Gastrocnemius medialis (tissue), 4 donors: Measurements from ENCODE around the gene B3GAT1. TPM values are rescaled to one million over a fixed set of nuclear protein-coding genes. Genes with fewer than 3 reads are reported as not detected.

ENCODE experiments used
- ATAC-seq, 2 donors: fragments of 150-250 bp; one replicate each; pipeline ENCODE4 v1.9.1; 2016
- DNase-seq, 2 donors: peaks; one replicate each; pipeline ENCODE4 v3.0.0-alpha.2; 2019
- H3K27ac ChIP-seq, 4 donors: fragments of 200-600 bp; sonication (generic); 1 replicate in 1 of 4; 2 replicates in 3 of 4; pipeline ENCODE4 v1.5.1; 2016 to 2018; ENCODE audit warnings: mild to moderate bottlenecking in 2 of 4, moderate library complexity in 1 of 4
- H3K27me3 ChIP-seq, 3 donors: fragments of 200-600 bp; sonication (generic) in 2 of 3; 1 replicate in 1 of 3; 2 replicates in 2 of 3; pipeline versions ENCODE4 v1.5.1 to v1.6.0; 2016 to 2019; ENCODE audit warnings: mild to moderate bottlenecking in 1 of 3, moderate library complexity in 1 of 3
- H3K36me3 ChIP-seq, 2 donors: fragments of 200-600 bp; sonication (generic) in 1 of 2; one replicate each; pipeline ENCODE4 v1.5.1; 2017 to 2018
- H3K4me1 ChIP-seq, 2 donors: fragments of 200-600 bp; sonication (generic) in 1 of 2; one replicate each; pipeline ENCODE4 v1.5.1; 2016 to 2017; ENCODE audit warnings: mild to moderate bottlenecking in 2 of 2
- H3K4me3 ChIP-seq, 4 donors: fragments of 200-600 bp; sonication (generic) in 3 of 4; 1 replicate in 1 of 4; 2 replicates in 3 of 4; pipeline ENCODE4 v1.5.1; 2016 to 2019; ENCODE audit warnings: mild to moderate bottlenecking in 2 of 4
- H3K9me3 ChIP-seq, 3 donors: fragments of 200-600 bp; sonication (generic) in 2 of 3; 1 replicate in 1 of 3; 2 replicates in 2 of 3; pipeline ENCODE4 v1.5.1; 2016 to 2019
- POLR2A ChIP-seq, 2 donors: fragments of 450-650 bp; IDR thresholded peaks; one replicate each; pipeline ENCODE4 v1.6.1; 2017; ENCODE audit warnings: antibody characterized with exemption in 2 of 2, mild to moderate bottlenecking in 2 of 2, moderate library complexity in 2 of 2
- in situ Hi-C, 4 donors: fragments of 200-750 bp; cut with MboI; loops; one replicate each; pipeline versions ENCODE4 v1.15.0 to v1.8.0; 2017; ENCODE audit warnings: low sequenced_read_pairs in 4 of 4
- intact Hi-C: fragments of 100-400 bp; cut with DNase I; formaldehyde crosslinking; loops from one replicate; pipeline ENCODE4 v1.15.1; 2023; ENCODE audit warnings: low total_unique reads
- total RNA-seq, 4 donors: library from RNA; depleted of rRNA; stranded (reverse); fragments of >200 nt; gene quantifications; one replicate each; pipeline versions ENCODE4 v1.1.0 to v1.2.3, GENCODE V29; 2016
- TF ChIP-seq, protein P1 (sequence below), 5 experiments: fragments of 450-650 bp in 3 of 5; fragments of 200-600 bp in 2 of 5; sonication (generic) in 2 of 5; IDR thresholded peaks in 4 of 5; conservative IDR thresholded peaks in 1 of 5; 1 replicate in 4 of 5; 2 replicates in 1 of 5; pipeline ENCODE4 v1.5.1; 2016 to 2019; ENCODE audit warnings: antibody characterized with exemption in 5 of 5, mild to moderate bottlenecking in 3 of 5, moderate library complexity in 3 of 5

The B3GAT1 gene
- total RNA-seq, 4 donors from 2014 or later = 0.10 TPM; not detected in 3

DNA sequence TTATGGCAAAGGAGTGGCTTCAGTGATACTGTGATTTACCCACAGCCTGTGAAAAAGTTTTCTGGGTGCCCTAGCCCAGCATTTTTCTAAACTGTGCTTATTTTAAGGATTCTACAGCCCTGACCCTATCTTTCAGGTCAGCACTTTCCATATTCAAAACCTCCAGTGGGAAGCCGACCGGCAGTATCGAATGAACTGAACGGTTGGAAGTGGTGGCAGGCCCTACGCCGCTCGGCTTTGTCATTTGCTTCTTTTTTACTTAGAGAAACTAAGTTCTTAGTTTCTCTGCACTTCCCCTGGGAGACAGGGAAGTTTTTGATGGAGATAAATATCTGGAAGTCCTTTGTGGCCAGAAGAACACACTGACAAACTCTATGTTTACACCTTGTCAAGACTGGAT, 79.3 kb downstream of the B3GAT1 start:
- Histone ChIP-seq H3K27me3 (peaks cover 0 to 6% (median 2%) of the 10 kb centered on the region in 3 donors), H3K27ac (no peak overlapping the region), H3K4me1 (peaks cover 0 to 13% of the 10 kb centered on the region in 2 donors), H3K4me3 (peak overlapping the region in 2 of 4 donors; percentile 58 to 69), H3K36me3 (no peaks in the 10 kb centered on the region), H3K9me3 (no peaks in the 10 kb centered on the region)
- intact Hi-C loops (loop anchor here (10.0 kb wide), 2 partner anchors 108 to 298 kb away; partner anchors contain the start of genes NCAPD3 and VPS26B), in situ Hi-C loops (no loop called here)
- TF ChIP-seq, protein P1, sequence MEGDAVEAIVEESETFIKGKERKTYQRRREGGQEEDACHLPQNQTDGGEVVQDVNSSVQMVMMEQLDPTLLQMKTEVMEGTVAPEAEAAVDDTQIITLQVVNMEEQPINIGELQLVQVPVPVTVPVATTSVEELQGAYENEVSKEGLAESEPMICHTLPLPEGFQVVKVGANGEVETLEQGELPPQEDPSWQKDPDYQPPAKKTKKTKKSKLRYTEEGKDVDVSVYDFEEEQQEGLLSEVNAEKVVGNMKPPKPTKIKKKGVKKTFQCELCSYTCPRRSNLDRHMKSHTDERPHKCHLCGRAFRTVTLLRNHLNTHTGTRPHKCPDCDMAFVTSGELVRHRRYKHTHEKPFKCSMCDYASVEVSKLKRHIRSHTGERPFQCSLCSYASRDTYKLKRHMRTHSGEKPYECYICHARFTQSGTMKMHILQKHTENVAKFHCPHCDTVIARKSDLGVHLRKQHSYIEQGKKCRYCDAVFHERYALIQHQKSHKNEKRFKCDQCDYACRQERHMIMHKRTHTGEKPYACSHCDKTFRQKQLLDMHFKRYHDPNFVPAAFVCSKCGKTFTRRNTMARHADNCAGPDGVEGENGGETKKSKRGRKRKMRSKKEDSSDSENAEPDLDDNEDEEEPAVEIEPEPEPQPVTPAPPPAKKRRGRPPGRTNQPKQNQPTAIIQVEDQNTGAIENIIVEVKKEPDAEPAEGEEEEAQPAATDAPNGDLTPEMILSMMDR (IDR thresholded peaks at IDR 0.05 in 4 of 5, conservative IDR thresholded peaks at IDR 0.05 in 1 of 5) = no peak
- no peak for TF ChIP-seq POLR2A (IDR thresholded peaks at IDR 0.05)
- ATAC-seq (no peak), DNase-seq (no peak)

- Histone ChIP-seq H3K27ac (no peak overlapping the region), H3K27me3 (peaks cover 0 to 6% (median 2%) of the 10 kb centered on the region in 3 donors), H3K4me1 (peaks cover 0 to 13% of the 10 kb centered on the region in 2 donors), H3K9me3 (no peaks in the 10 kb centered on the region), H3K4me3 (peak overlapping the region; percentile 58 to 71 (median 68)), H3K36me3 (no peaks in the 10 kb centered on the region)
- TF ChIP-seq POLR2A (IDR thresholded peaks at IDR 0.05) = no peak
- TF ChIP-seq, protein P1 (IDR thresholded peaks at IDR 0.05 in 4 of 5, conservative IDR thresholded peaks at IDR 0.05 in 1 of 5) = no peak
- in situ Hi-C loops = no loop called here
- ATAC-seq (peak; percentile 28 to 53), DNase-seq (no peak)
- intact Hi-C loops = loop anchor here (10.0 kb wide), 2 partner anchors 107 to 297 kb away; partner anchors contain the start of genes NCAPD3 and VPS26B
These were observed 79.8 kb downstream of the B3GAT1 start for GRCh38 chr11:134332189-134332631.

- H3K36me3 ChIP-seq = no peaks in the 10 kb centered on the region
- intact Hi-C loops (loop anchor here (1.0 to 10.0 kb wide), 3 partner anchors 78 to 297 kb away; partner anchors contain the start of genes ACAD8, NCAPD3, THYN1 and VPS26B), in situ Hi-C loops (no loop called here)
- peak; percentile 87 to 89 for ATAC-seq
- H3K4me3 ChIP-seq = peak within 1 kb of the TSS; percentile 58 to 71 (median 68)
- H3K27ac ChIP-seq = no peak within 1 kb of the TSS
- H3K4me1 ChIP-seq = peaks cover 0 to 13% of the 10 kb centered on the region in 2 donors
- H3K9me3 ChIP-seq = no peaks in the 10 kb centered on the region
- DNase-seq = peak; percentile 43 to 68
- TF ChIP-seq, protein P1 (IDR thresholded peaks at IDR 0.05 in 4 of 5, conservative IDR thresholded peaks at IDR 0.05 in 1 of 5) = no peak
- TF ChIP-seq POLR2A (IDR thresholded peaks at IDR 0.05) = no peak
- H3K27me3 ChIP-seq = peaks cover 0 to 6% (median 2%) of the 10 kb centered on the region in 3 donors
These were observed 80.5 kb downstream of the B3GAT1 start, which contains the start of gene GLB1L2 for GRCh38 chr11:134331354-134332188. Gene GLB1L2 (plus strand): TSS chr11:134331988. CDS start chr11:134332062, 74 bp downstream.

- ATAC-seq (no peak), DNase-seq (no peak)
- Histone ChIP-seq H3K9me3 (no peaks in the 10 kb centered on the region), H3K27me3 (peaks cover 0 to 6% (median 2%) of the 10 kb centered on the region in 3 donors), H3K4me1 (peaks cover 0 to 13% of the 10 kb centered on the region in 2 donors), H3K4me3 (peak overlapping the region; percentile 41 to 69 (median 48)), H3K36me3 (no peaks in the 10 kb centered on the region), H3K27ac (no peak overlapping the region)
- TF ChIP-seq, protein P1 (IDR thresholded peaks at IDR 0.05 in 4 of 5, conservative IDR thresholded peaks at IDR 0.05 in 1 of 5) = no peak
- no peak for TF ChIP-seq POLR2A (IDR thresholded peaks at IDR 0.05)
- intact Hi-C loops (loop anchor here (1.0 to 10.0 kb wide), 3 partner anchors 77 to 296 kb away; partner anchors contain the start of genes ACAD8, NCAPD3, THYN1 and VPS26B), in situ Hi-C loops (no loop called here)
These were observed 81.3 kb downstream of the B3GAT1 start for GRCh38 chr11:134330611-134331353.
